GM12878 (cell line): Measurements from ENCODE around the gene CACNA1H. TPM values are rescaled to one million over a fixed set of nuclear protein-coding genes. Genes with fewer than 3 reads are reported as not detected.

ENCODE experiments used
- ATAC-seq: fragments of 200-7000 bp; cut with Tn5 transposase; 3 replicates; pipeline ENCODE4 v1.9.1; 2020; ENCODE audit warnings: mild to moderate bottlenecking, moderate library complexity
- BruUV-seq: library from RNA; stranded (reverse); fragments of 400-500 nt; replicated peaks from 2 replicates; lab custom pipeline; 2021; lab: Mats Ljungman, UMichigan
- CTCF ChIA-PET: fragments of 300-600 bp; sonication (Branson Sonifier 250); formaldehyde crosslinking; extraction: SDS; loops from one replicate; lab custom pipeline; 2021; ENCODE audit warnings: inconsistent platforms; lab: Yijun Ruan, JAX
- POLR2A ChIA-PET: fragments of 350-600 bp; formaldehyde crosslinking; extraction: SDS; loops from one replicate; lab custom pipeline; 2021; ENCODE audit warnings: inconsistent platforms; lab: Charles Lee
- RAD21 ChIA-PET: fragments of 300-600 bp; sonication (Branson Sonifier 250); formaldehyde crosslinking; loops from one replicate; lab custom pipeline; 2023; ENCODE audit warnings: antibody characterized with exemption; ENCODE audit not compliant: unreplicated experiment; lab: Charles Lee
- SMC1A ChIA-PET: fragments of 300-600 bp; sonication (Branson Sonifier 250); formaldehyde crosslinking; loops from one replicate; lab custom pipeline; 2023; ENCODE audit not compliant: unreplicated experiment, uncharacterized antibody; lab: Charles Lee
- DNase-seq: peaks from one replicate; pipeline ENCODE4 v3.0.0-alpha.2; 2011; ENCODE audit warnings: low read depth, low spot score
- FAIRE-seq: peaks from 3 replicates; lab custom pipeline; 2011; peaks lifted over from hg19 to GRCh38; lab: Jason Lieb, UNC
- H2AFZ ChIP-seq: 2 replicates; pipeline ENCODE4 v1.6.0; 2011; ENCODE audit warnings: low read depth, low read length, control low read depth; ENCODE audit not compliant: control insufficient read depth
- H3K27ac ChIP-seq: 2 replicates; pipeline ENCODE4 v1.5.1; 2011; ENCODE audit warnings: control low read depth; ENCODE audit not compliant: control insufficient read depth, insufficient read depth
- H3K27me3 ChIP-seq, 2 experiments: replicated peaks in 1 of 2; 2 replicates each; pipeline versions ENCODE4 v1.6.0 to v1.6.1; 2011; ENCODE audit warnings: low read length in 1 of 2; ENCODE audit not compliant: control insufficient read depth in 2 of 2, insufficient read depth in 2 of 2
- H3K36me3 ChIP-seq, 2 experiments: 2 replicates each; pipeline ENCODE4 v1.5.1; 2011; ENCODE audit warnings: low read length in 1 of 2; ENCODE audit not compliant: control insufficient read depth in 2 of 2, insufficient read depth in 2 of 2
- H3K4me1 ChIP-seq: 2 replicates; pipeline ENCODE4 v1.6.1; 2011; ENCODE audit warnings: mild to moderate bottlenecking, low read length, moderate library complexity, mixed read lengths; ENCODE audit not compliant: control insufficient read depth, insufficient read depth
- H3K4me2 ChIP-seq: 2 replicates; pipeline ENCODE4 v1.6.0; 2011; ENCODE audit warnings: control low read depth; ENCODE audit not compliant: control insufficient read depth, insufficient read depth
- H3K4me3 ChIP-seq: fragments of 200-600 bp; sonication (generic); 2 replicates; pipeline ENCODE4 v1.5.1; 2016
- H3K79me2 ChIP-seq: 2 replicates; pipeline ENCODE4 v1.6.0; 2011; ENCODE audit warnings: low read length; ENCODE audit not compliant: control insufficient read depth, insufficient read depth
- H3K9ac ChIP-seq: 2 replicates; pipeline ENCODE4 v1.8.0; 2011; ENCODE audit warnings: low read length, control low read depth, mixed read lengths; ENCODE audit not compliant: control insufficient read depth, insufficient read depth
- H3K9me3 ChIP-seq: replicated peaks from 3 replicates; pipeline ENCODE4 v1.5.1; 2011; ENCODE audit warnings: mild to moderate bottlenecking, low read length; ENCODE audit not compliant: control insufficient read depth, insufficient read depth
- H4K20me1 ChIP-seq: 2 replicates; pipeline ENCODE4 v1.6.0; 2011; ENCODE audit not compliant: control insufficient read depth, insufficient read depth
- ASH2L ChIP-seq: fragments of 300-600, 200-600 bp; sonication (generic); IDR thresholded peaks from 2 replicates; pipeline ENCODE4 v1.6.1; 2017; ENCODE audit warnings: low read depth, mild to moderate bottlenecking, borderline replicate concordance
- ATF7 ChIP-seq: fragments of 450-650 bp; IDR thresholded peaks from 2 replicates; pipeline ENCODE4 v1.6.1; 2016; ENCODE audit warnings: low read depth, mild to moderate bottlenecking
- ELK1 ChIP-seq: IDR thresholded peaks from 2 replicates; pipeline ENCODE4 v1.6.1; 2012; ENCODE audit warnings: low read depth, low read length, improper control_type of control experiment
- ETV6 ChIP-seq, 2 experiments: fragments of 450-650 bp in 1 of 2; IDR thresholded peaks in 1 of 2; conservative IDR thresholded peaks in 1 of 2; 2 replicates each; pipeline ENCODE4 v1.6.1; 2014; ENCODE audit warnings: antibody characterized with exemption in 1 of 2, borderline replicate concordance in 1 of 2, low read depth in 1 of 2, mild to moderate bottlenecking in 1 of 2, moderate library complexity in 1 of 2
- MTA3 ChIP-seq: IDR thresholded peaks from 2 replicates; pipeline ENCODE4 v1.6.1; 2012; ENCODE audit warnings: low read length, inconsistent platforms, borderline replicate concordance
- MYB ChIP-seq: fragments of 150-350 bp; IDR thresholded peaks from 2 replicates; pipeline ENCODE4 v1.6.1; 2014; ENCODE audit warnings: mild to moderate bottlenecking, low read depth, low read length, borderline replicate concordance
- NFYB ChIP-seq: IDR thresholded peaks from 2 replicates; pipeline ENCODE4 v1.6.1; 2011; ENCODE audit warnings: low read depth, mild to moderate bottlenecking, low read length, improper control_type of control experiment, moderate library complexity; ENCODE audit not compliant: insufficient read depth
- RCOR1 ChIP-seq: conservative IDR thresholded peaks from 2 replicates; pipeline ENCODE4 v1.6.1; 2012; ENCODE audit warnings: low read depth, low read length, improper control_type of control experiment
- SIX5 ChIP-seq: IDR thresholded peaks from 2 replicates; pipeline ENCODE4 v1.6.1; 2011; ENCODE audit warnings: mild to moderate bottlenecking, low read depth, low read length, moderate library complexity; ENCODE audit not compliant: severe bottlenecking
- SRF ChIP-seq, 2 experiments: IDR thresholded peaks; 2 replicates each; pipeline ENCODE4 v1.6.1; 2011; ENCODE audit warnings: low read depth in 2 of 2, low read length in 2 of 2, mild to moderate bottlenecking in 1 of 2, moderate library complexity in 1 of 2
- SUZ12 ChIP-seq: fragments of 200-600 bp; sonication (generic); IDR thresholded peaks from one replicate; pipeline ENCODE4 v1.6.1; 2018; ENCODE audit warnings: antibody characterized with exemption, mild to moderate bottlenecking; ENCODE audit not compliant: unreplicated experiment
- TBL1XR1 ChIP-seq: IDR thresholded peaks from 2 replicates; pipeline ENCODE4 v1.6.1; 2012; ENCODE audit warnings: low read depth, low read length, improper control_type of control experiment
- WGBS: methylation state at CpG from one replicate; pipeline ENCODE4 v1.1.6; 2016; ENCODE audit warnings: low lambda C conversion rate; ENCODE audit not compliant: insufficient replicate concordance, insufficient coverage; ENCODE audit errors: missing lambda C conversion rate; 5-methylcytosine and 5-hydroxymethylcytosine counted together
- in situ Hi-C: fragments of 300-500 bp; cut with MboI; formaldehyde crosslinking; loops from 9 replicates; pipeline ENCODE4 v1.14.3; 2018; ENCODE audit warnings: mixed read lengths
- intact Hi-C: fragments of 100-400 bp; cut with micrococcal nuclease; formaldehyde crosslinking; loops from one replicate; pipeline ENCODE4 v1.14.2; 2022; ENCODE audit not compliant: unreplicated experiment
- polyA plus RNA-seq, 11 experiments: library from polyadenylated mRNA; depleted of rRNA in 4 of 11; unstranded in 6 of 11; stranded (reverse) in 5 of 11; fragments of >200 nt; fragmentation: Nextera tagmentation in 4 of 11; fragmentation: Illumina TruSeq in 1 of 11; extraction: Ambion mirVana in 4 of 11; extraction: Trizol in 1 of 11; gene quantifications; 1 replicate in 1 of 11; 2 replicates in 10 of 11; pipeline versions ENCODE4 v1.2.1 to v1.2.3, GENCODE V29; 2011 to 2016; ENCODE audit warnings: inconsistent platforms in 2 of 11, missing spikeins in 2 of 11, low read depth in 1 of 11
- total RNA-seq, 4 experiments: library from RNA; depleted of rRNA in 3 of 4; stranded (reverse); fragments of >200 nt in 3 of 4; fragmentation: Illumina TruSeq in 1 of 4; extraction: Trizol in 1 of 4; gene quantifications; 2 replicates each; pipeline versions ENCODE4 v1.2.1 to v1.2.3, GENCODE V29; 2013 to 2021

CACNA1H gene
- total and polyA plus RNA-seq, 10 of the 15 experiments (the other 5 are each of a cell fraction or from before 2014, with no cell fraction given), result 0.03 to 0.54 TPM; not detected in 8

- H3K79me2 ChIP-seq, result no peaks in the 10 kb centered on the region
- H3K4me2 ChIP-seq, result no peak overlapping the region
- no peaks in the 10 kb centered on the region for H4K20me1 ChIP-seq
- in situ Hi-C loops, result no loop called here
- H3K4me1 ChIP-seq, result no peaks in the 10 kb centered on the region
- FAIRE-seq, result no peak
- no peaks in the 10 kb centered on the region for H3K9me3 ChIP-seq
- ChIA-PET RAD21 (no interaction called here), CTCF (no interaction called here), POLR2A (no interaction called here), SMC1A (no interaction called here)
- no peak for ATAC-seq
- no peak for DNase-seq
- H3K9ac ChIP-seq, result no peak overlapping the region
- no peaks in the 10 kb centered on the region for H3K27me3 ChIP-seq
- 52% methylated on average over 30 of the region's 45 CpGs for WGBS
- no peak overlapping the region for H3K27ac ChIP-seq
- no peak overlapping the region for H2AFZ ChIP-seq
- H3K36me3 ChIP-seq, result no peaks in the 10 kb centered on the region
- TF ChIP-seq MYB, result no peak
- TF ChIP-seq ETV6 (conservative IDR thresholded peaks at IDR 0.05 in 1 of 2, IDR thresholded peaks at IDR 0.05 in 1 of 2; ENCODE audit: borderline replicate concordance in 1 of 2, low read depth in 1 of 2), result no peak
- TF ChIP-seq SRF (IDR thresholded peaks at IDR 0.05; ENCODE audit: low read depth in 2 of 2, low read length in 2 of 2), result no peak
- no peak for TF ChIP-seq RCOR1
- TF ChIP-seq TBL1XR1, result no peak
- no peak for TF ChIP-seq SIX5
- no peak for TF ChIP-seq NFYB
- TF ChIP-seq SUZ12, result no peak
- TF ChIP-seq ELK1, result no peak
- no peak for TF ChIP-seq MTA3
- no peak for TF ChIP-seq ATF7
- TF ChIP-seq ASH2L, result no peak
- TF ChIP-seq, all 136 proteins: peak for 0
- intact Hi-C loops, result no loop called here
- H3K4me3 ChIP-seq, result no peak overlapping the region
- no TSS peak for BruUV-seq
These were observed 16.6 kb downstream of the CACNA1H start for GRCh38 chr16:1169285-1170075.
